K562 (cell line): Measurements from ENCODE around the gene ADAT1. TPM values are rescaled to one million over a fixed set of nuclear protein-coding genes. Genes with fewer than 3 reads are reported as not detected.

Experiments used
- EP400 ChIP-seq: fragments of 450-650 bp; IDR thresholded peaks from 2 replicates; pipeline ENCODE4 v1.6.1; 2017; ENCODE audit warnings: antibody characterized with exemption, mild to moderate bottlenecking, moderate library complexity
- GTF2A2 ChIP-seq: IDR thresholded peaks from 2 replicates; pipeline ENCODE4 v1.6.1; 2016; ENCODE audit warnings: mild to moderate bottlenecking, missing genetic modification characterization, missing compliant biosample characterization
- HDAC6 ChIP-seq: IDR thresholded peaks from 2 replicates; pipeline ENCODE4 v1.6.1; 2012; ENCODE audit warnings: low read depth, mild to moderate bottlenecking, control low read depth, inconsistent platforms, low read length, moderate library complexity
- KAT8 ChIP-seq: fragments of 450-650 bp; IDR thresholded peaks from 2 replicates; pipeline ENCODE4 v1.6.1; 2016; ENCODE audit warnings: low read depth, mild to moderate bottlenecking
- MBD2 ChIP-seq: sonication (generic); IDR thresholded peaks from 2 replicates; pipeline ENCODE4 v1.6.1; 2016; ENCODE audit warnings: low read depth, borderline replicate concordance
- USF2 ChIP-seq: sonication (generic); formaldehyde crosslinking; IDR thresholded peaks from 2 replicates; pipeline ENCODE4 v1.5.0; 2020; ENCODE audit warnings: missing genetic modification reagents
- ZMIZ1 ChIP-seq, 2 experiments: fragments of 150-350 bp in 1 of 2; IDR thresholded peaks; 2 replicates each; pipeline ENCODE4 v1.6.1; 2012 to 2016; ENCODE audit warnings: low read depth in 2 of 2, low read length in 2 of 2, mild to moderate bottlenecking in 1 of 2, moderate library complexity in 1 of 2
- ZNF217 ChIP-seq: sonication (generic); formaldehyde crosslinking; IDR thresholded peaks from 2 replicates; pipeline ENCODE4 v1.8.0; 2022; ENCODE audit warnings: mild to moderate bottlenecking, missing genetic modification reagents
- ZNF695 ChIP-seq: fragments of 450-650 bp; formaldehyde crosslinking; IDR thresholded peaks from 2 replicates; pipeline ENCODE4 v1.4.0; 2020; ENCODE audit warnings: mild to moderate bottlenecking, moderate library complexity
- ZSCAN29 ChIP-seq: fragments of 450-650 bp; IDR thresholded peaks from 2 replicates; pipeline ENCODE4 v1.6.1; 2017
- polyA plus RNA-seq, 8 experiments: library from polyadenylated mRNA; depleted of rRNA in 4 of 8; stranded (reverse) in 5 of 8; unstranded in 3 of 8; fragments of >200 nt; fragmentation: Nextera tagmentation in 2 of 8; fragmentation: Illumina TruSeq in 1 of 8; extraction: Ambion mirVana in 2 of 8; extraction: Trizol in 1 of 8; gene quantifications; 2 replicates each; pipeline versions ENCODE4 v1.2.1 to v1.2.3, GENCODE V29; 2011 to 2014; ENCODE audit warnings: inconsistent platforms in 1 of 8, missing spikeins in 1 of 8
- total RNA-seq, 7 experiments: library from RNA; depleted of rRNA in 6 of 7; stranded (reverse); fragments of >200 nt in 6 of 7; fragmentation: Illumina TruSeq in 2 of 7; extraction: Trizol in 2 of 7; gene quantifications; 2 replicates each; pipeline versions ENCODE4 v1.2.1 to v1.2.3, GENCODE V29; 2011 to 2021; ENCODE audit warnings: low replicate concordance in 1 of 7
- TF ChIP-seq, protein P1 (sequence below): fragments of 450-650 bp; IDR thresholded peaks from 2 replicates; pipeline ENCODE4 v1.6.1; 2016
- TF ChIP-seq, protein P2 (sequence below), 2 experiments: fragments of 450-650 bp in 1 of 2; sonication (generic) in 1 of 2; formaldehyde crosslinking in 1 of 2; IDR thresholded peaks; 2 replicates each; pipeline versions ENCODE4 v1.7.1 to v1.9.0; 2016 to 2022; ENCODE audit warnings: inconsistent platforms in 1 of 2, mild to moderate bottlenecking in 1 of 2, missing genetic modification reagents in 1 of 2

ADAT1 gene
- total and polyA plus RNA-seq, 9 of the 15 experiments (the other 6 are each of a cell fraction or from before 2014, with no cell fraction given) = 16.0 to 36.7 (median 28.2) TPM

GRCh38 chr16:75566040-75566757, 56.9 kb downstream of the ADAT1 start, which contains the start of gene GABARAPL2 (continued):
- 0 out of 2 replicates have a peak, but pooled peaks have one; percentile 28 for TF ChIP-seq ZSCAN29
- no peak for TF ChIP-seq ZNF217 (CRISPR knock-in tag)
- no peak for TF ChIP-seq USF2 (CRISPR knock-in tag)
- TF ChIP-seq, protein P1, sequence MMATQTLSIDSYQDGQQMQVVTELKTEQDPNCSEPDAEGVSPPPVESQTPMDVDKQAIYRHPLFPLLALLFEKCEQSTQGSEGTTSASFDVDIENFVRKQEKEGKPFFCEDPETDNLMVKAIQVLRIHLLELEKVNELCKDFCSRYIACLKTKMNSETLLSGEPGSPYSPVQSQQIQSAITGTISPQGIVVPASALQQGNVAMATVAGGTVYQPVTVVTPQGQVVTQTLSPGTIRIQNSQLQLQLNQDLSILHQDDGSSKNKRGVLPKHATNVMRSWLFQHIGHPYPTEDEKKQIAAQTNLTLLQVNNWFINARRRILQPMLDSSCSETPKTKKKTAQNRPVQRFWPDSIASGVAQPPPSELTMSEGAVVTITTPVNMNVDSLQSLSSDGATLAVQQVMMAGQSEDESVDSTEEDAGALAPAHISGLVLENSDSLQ = peak; percentile 90
- TF ChIP-seq MBD2 = no peak
- no peak for TF ChIP-seq KAT8
- peak; percentile 42; the same call in 1 of the 2 replicates for TF ChIP-seq EP400
- no peak for TF ChIP-seq HDAC6
- TF ChIP-seq, protein P2, sequence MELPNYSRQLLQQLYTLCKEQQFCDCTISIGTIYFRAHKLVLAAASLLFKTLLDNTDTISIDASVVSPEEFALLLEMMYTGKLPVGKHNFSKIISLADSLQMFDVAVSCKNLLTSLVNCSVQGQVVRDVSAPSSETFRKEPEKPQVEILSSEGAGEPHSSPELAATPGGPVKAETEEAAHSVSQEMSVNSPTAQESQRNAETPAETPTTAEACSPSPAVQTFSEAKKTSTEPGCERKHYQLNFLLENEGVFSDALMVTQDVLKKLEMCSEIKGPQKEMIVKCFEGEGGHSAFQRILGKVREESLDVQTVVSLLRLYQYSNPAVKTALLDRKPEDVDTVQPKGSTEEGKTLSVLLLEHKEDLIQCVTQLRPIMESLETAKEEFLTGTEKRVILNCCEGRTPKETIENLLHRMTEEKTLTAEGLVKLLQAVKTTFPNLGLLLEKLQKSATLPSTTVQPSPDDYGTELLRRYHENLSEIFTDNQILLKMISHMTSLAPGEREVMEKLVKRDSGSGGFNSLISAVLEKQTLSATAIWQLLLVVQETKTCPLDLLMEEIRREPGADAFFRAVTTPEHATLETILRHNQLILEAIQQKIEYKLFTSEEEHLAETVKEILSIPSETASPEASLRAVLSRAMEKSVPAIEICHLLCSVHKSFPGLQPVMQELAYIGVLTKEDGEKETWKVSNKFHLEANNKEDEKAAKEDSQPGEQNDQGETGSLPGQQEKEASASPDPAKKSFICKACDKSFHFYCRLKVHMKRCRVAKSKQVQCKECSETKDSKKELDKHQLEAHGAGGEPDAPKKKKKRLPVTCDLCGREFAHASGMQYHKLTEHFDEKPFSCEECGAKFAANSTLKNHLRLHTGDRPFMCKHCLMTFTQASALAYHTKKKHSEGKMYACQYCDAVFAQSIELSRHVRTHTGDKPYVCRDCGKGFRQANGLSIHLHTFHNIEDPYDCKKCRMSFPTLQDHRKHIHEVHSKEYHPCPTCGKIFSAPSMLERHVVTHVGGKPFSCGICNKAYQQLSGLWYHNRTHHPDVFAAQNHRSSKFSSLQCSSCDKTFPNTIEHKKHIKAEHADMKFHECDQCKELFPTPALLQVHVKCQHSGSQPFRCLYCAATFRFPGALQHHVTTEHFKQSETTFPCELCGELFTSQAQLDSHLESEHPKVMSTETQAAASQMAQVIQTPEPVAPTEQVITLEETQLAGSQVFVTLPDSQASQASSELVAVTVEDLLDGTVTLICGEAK (IDR thresholded peaks at IDR 0.05) = peak; percentile 91
- TF ChIP-seq, protein P2 (CRISPR knock-in tag; IDR thresholded peaks at IDR 0.05) = no peak
- TF ChIP-seq GTF2A2 (tag) = no peak
- no peak for TF ChIP-seq ZMIZ1 (IDR thresholded peaks at IDR 0.05; ENCODE audit: low read depth in 2 of 2, low read length in 2 of 2)
- TF ChIP-seq ZNF695 = no peak
